Hippocampal formation (tissue), 2 donors: Measurements from ENCODE around the gene PTPRS.
"Not testable (repeated sequence)": the region's sequence is repeated elsewhere in the genome, so short reads cannot be mapped to it uniquely, and the experiment has no call there.

ENCODE experiments used
- DNase-seq, 2 donors: peaks; one replicate each; lab custom pipeline; 2025; lab: John Stamatoyannopoulos, UW

PTPRS gene

DNA sequence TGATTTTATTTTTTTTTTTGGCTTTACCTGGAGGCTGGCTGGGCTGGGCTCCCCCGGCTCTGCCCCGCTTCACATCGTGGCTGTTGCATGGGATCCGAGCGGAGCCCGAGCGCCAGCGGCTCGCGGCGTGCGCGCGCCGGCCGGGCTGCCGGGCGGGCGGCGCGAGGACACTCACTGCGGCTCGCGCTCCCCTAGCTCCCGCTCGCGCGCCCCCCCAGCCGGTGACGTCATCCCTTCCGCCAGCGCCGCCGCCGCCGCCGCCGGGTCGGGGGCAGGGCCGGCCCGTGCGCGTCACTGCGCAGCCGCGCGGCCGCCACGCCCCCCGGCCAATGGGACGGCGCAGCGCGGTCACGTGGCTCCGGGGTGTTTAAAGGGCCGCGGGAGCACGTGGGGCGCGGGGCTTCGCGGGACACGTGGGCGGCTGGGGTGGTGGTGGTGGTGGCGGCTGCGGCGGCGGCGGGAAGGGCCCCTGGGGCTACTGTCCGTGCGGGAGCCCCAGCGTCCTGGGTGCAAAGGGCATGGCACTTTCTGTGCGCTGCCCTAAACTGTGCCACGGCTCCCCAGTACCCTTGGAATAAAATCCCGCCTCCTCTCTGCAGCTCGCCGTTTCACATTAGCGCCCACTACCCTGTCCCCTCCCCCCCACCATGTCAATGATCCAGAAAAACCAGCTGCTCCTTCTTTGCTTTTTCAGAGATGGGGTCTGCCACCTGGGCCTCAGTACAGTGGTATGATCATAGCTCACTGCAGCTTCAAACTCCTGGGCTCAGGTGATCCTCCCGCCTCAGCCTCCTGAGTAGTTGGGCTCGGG lies at the start of gene PTPRS:
Gene PTPRS (minus strand): TSS at position 176 of the 811 bp plus-strand sequence. CDS start 54,672 bp downstream, outside the sequence.
- peak; percentile 71 to 73 for DNase-seq

DNA sequence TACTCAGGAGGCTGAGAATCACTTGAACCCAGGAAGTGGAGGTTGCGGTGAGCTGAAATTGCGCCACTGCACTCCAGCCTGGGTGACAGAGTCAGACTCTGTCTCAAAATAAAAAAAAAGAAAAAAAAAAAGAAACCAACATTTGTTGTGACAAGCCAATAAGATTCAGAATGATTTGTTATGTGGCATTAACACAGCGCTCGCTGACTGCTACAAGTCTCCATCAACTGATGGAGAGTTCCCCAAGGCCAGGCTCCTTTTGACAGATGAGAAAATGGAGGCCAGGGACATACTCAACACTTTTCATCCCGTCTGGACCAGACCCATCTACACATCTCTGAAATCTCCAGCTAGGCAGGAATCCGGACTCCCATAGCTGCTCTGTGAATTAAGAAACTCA lies 48.7 kb upstream of the PTPRS start:
- no peak for DNase-seq

DNA sequence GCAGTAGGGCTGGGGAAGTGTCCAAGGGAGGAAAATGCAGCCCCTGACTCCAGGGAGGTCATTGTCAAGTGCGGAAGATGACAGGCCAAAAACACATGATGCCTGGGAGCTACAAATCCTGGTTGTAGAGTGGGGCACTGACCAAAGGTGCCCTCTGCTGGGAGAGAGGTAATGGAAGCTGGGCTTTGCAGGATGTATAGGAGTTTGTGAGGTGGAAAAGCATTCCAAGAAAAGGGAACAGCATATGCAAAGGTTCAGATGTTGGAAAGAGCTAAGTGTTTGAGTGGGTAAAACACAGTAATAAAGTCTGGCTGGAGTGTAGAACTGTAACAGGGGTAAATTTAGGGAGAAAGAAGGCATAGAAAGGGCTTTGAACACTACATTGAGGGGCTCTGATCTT lies 46.9 kb upstream of the PTPRS start:
- DNase-seq = no peak

DNA sequence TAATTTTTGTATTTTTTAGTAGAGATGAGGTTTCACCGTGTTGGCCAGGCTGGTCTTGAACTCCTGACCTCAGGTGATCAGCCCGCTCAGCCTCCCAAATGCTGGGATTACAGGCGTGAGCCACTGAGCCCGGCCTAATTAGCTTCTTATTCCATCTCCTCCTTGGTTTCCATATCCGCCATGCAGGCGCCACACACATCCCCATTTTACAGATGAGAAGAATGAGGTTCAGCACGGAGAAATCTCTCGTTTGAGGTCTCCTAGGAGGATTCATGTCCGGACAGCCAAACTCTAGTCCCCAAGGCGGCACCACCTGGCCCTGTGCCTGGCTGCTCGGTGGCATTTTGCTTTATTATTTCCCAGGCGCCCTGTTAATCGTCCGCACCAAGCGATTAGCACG lies 46.2 kb upstream of the PTPRS start:
- no peak for DNase-seq

DNA sequence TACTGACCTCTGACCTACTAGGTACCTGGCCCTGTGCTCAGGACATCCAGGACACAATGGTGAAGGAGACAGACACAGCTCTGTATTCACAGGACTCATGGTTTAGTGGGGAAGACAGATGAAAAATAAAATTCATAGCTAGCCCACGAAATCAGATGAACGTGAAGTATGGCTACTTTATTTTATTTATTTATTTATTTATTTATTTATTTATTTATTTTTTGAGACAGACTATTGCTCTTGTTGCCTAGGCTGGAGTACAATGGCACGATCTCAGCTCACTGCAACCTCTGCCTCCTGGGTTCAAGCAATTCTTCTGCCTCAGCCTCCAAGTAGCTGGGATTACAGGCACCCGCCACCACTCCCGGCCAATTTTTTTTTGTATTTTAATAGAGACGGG lies 40.6 kb upstream of the PTPRS start:
- DNase-seq = not testable (repeated sequence)

DNA sequence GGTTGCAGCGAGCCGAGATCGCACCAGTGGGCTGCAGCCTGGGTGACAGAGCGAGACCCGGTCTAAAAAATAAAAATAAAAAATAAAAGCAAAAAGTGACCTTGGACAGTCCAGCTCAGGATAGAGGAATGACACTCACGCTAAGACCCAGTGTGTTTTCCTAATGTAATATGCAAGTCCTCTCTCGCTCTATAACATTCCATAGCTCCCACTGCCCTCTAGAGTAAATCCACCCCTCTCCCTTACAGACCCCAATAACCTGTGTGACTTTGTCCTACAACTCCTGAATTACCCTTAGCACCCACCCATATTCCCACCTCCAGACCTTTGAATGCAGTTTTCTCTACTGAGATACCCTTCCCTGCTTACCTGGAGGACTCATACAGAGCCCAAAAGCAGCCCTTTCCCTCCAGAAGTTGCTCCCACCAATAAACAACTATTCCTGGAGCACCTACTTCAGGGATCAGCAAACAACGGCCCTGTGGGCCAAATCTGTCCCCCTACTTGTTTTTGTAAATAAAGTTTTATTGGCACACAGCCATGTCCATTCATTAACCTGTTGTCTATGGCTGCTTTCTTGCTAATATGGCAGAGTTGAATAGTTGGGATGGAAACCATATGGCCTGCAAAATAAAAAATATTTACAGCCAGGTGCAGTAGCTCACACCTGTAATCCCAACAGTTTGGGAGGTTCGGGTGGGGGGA lies 39.8 kb upstream of the PTPRS start:
- DNase-seq = no peak

DNA sequence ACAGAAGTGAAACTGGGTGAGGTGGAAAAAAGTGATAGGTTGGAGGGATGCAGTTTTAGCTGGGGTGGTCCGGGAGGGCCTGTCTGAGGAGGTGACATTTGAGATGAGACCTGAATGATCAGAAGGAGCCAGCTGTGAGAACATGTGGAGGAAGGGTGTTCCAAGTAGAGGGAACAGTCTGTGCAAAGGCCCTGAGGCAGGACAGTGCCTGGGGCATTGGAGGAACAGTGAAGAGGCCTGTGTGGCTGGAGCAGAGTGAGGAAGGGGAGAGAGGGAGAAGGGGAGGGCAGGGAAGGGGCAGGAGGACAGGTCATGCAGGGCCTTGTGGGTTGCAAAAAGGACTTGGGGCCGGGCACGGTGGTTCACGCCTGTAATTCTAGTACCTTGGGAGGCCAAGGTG lies 36.3 kb upstream of the PTPRS start:
- no peak for DNase-seq

DNA sequence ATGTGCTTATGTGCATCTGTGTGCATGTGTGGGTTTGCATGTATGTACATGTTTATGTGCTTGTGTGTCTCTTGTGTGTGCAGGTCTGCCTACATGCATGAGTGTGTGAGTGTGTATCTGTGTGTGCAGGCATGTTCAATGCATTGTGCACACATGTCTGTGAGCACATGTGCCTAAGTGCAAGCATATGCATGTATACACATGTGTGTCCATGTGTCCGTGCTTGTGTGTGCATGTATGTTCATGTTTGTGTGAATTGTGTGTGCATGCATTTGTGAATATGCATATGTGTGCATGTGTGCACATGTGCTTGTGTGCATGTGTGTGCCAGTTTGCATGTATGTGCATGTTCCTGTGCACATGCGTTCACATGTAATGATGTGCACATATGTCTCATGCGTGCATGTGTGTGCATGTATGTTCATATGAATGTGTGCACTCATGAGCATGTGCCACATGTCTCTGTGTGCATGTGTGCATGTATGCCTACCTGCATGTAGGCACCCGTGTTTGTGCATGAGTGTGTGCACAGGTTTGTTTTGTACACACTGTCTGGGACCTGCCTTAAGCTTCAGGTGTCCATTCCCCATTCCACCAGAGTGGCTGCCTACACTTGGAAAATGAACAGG lies 32.1 kb upstream of the PTPRS start:
- DNase-seq = no peak

DNA sequence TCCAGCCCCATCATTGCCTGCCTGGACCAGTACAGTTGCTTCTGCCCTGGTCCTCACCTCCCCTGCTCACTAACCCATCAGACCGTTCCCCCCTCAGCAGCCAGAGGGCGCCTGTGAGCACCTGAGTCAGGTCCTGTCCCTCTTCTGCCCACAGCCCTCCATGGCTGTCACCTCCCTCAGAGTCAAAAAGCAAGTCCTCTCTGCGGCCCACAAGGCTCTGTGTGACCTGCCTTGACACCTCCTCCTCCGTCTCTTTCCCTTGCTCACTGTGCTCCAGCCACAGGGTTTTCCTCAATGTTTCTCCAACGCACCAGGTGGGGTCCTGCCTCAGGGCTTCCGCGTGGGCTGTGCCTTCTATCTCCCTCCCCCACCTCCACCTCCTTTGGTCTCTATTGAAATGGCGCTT lies 29.4 kb upstream of the PTPRS start:
- DNase-seq = no peak

DNA sequence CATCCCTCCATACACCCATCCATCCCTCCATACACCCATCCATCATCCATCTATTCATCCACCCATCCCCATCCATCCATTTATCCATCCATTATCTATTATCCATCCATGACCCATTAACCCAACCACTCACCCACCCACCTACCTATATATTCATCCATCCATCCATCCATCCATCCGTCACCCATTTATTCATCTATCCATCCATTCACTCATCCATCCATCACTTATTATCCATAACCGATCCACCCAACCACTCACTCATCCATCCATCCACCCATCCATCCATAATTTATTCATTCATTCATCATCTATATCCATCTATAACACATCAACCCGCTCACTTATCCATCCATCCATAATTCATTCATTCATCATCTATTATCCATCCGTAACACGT lies 28.7 kb upstream of the PTPRS start:
- DNase-seq = no peak

DNA sequence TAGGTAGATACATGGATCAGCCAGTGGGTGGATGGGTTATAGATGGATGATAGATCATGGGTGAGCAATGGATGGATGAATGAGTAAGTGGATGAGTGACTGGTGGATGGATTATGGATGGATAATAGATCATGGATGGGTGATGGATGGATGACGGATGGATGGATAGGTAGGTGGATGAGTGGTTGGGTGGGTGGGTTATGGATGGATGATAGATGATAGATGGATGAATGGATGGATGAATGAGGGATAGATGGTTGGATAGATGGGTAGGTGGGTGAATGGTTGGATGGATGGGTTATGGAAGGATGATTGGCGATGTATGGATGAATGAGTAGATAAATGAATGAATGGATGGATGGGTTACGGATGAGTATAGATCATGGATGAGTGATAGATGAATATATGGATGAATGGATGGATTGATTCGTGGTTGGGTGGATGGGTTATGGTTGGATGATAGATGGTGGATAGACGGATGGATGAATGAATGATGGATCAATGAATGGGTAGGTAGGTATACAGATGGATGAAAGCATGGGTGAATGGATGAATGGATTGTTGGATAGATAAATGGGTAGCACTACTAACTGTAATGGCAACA lies 27.0 kb upstream of the PTPRS start:
- DNase-seq = no peak

DNA sequence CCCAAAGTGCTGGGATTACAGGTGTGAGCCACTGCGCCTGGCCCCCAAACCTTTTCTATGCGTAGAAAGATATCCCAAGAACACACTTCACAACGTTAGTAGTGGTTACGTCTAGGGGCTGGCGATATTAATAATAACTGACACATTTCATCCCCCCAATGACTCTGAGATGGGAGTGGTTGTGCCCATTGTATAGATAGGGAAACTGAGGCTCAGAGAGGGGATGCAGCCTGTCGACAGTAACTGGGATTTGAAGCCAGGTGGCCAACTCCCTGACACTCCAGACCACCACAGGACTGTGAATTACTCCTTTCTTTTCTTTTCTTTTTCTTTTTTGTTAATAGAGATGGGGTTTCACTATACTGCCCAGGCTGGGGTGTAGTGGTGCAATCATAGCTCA lies 25.3 kb upstream of the PTPRS start:
- DNase-seq = no peak

DNA sequence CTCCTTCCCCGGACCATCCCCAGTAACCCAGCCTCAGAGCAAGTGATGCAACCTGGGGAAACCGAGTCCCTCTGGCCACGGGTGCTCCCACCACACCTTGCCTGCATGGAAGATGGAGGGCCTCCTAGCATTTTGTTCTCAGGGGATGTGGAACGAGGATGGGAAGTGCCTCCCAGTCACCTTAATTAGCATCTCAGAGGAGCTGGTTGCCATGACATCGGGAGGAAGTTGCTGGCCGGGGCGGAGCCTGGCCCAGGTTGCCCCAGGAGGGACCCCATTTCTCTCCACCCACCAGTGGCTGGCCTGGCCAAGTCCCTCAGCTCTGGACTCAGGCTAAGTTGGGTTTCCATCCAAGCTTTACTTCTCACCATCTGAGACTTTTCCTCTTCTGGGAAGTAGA lies 24.1 kb upstream of the PTPRS start:
- no peak for DNase-seq

DNA sequence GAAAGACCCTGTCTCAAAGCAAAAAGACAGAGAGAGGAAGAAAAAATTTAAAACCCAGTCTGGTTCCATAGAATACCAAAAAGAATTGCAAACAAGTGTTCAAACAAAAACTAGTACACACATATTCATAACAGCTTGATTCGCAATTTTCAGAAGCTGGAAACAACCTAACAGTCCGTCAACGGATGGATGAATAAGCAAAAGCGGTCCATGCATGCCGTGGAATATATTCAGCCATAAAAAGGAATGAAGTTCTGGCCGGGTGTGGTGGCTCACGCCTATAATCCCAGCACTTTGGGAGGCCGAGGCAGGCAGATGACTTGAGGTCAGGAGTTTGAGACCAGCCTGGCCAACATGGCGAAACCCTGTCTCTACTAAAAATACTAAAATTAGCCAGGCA lies 21.2 kb upstream of the PTPRS start:
- not testable (repeated sequence) for DNase-seq

DNA sequence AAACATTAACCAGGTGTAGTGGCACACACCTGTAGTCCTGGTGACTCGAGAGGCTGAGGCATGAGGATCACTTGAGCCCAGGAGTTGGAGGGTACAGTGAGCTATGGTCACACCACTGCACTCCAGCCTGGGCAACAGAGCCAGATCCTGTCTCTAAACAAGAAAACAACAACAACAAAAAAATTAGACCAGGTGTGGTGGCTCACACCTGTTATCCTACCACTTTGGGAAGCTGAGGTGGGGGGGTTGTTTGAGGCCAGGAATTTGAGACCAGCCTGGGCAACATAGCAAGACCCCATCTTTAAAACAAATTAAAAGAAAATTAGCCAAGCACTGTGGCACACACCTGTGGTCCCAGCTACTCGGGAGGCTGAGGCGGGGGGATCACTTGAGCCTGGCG lies 20.8 kb upstream of the PTPRS start:
- no peak for DNase-seq

DNA sequence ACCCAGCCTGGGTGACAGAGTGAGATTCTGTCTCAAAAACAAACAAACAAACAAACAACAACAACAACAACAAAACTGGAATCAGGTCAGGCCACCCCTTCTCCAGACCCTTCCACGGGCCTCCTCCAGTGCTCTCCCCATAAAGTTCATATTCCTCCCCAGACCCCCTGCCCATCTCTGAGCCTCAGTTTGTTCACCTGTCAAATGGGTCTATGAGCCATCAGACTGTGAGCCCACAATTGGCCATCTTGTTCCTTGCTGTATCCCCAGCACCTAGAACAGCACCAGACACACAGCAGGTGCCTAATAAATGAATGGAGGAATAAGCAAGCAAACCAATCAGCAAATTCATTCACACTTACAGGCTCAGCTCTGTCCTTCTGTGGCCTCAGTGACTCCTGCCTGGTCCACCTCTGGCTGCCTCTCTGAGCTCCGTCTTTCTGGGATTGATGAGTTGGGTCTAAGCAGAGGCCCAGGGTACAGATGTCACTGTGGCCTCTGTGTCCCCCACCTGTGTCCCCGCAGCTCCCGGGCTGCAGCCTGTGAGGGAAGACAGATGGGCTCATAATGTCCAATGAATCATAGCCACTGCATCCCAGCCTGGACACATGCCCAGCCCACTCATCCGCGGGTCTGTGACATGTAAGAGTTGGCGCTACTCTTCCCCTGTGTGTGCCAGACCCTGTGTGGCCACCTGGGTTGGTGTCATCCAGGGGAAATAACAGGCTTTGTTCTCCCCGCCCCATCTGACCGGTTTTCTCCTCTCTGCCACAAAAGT lies 19.6 kb upstream of the PTPRS start:
- no peak for DNase-seq

DNA sequence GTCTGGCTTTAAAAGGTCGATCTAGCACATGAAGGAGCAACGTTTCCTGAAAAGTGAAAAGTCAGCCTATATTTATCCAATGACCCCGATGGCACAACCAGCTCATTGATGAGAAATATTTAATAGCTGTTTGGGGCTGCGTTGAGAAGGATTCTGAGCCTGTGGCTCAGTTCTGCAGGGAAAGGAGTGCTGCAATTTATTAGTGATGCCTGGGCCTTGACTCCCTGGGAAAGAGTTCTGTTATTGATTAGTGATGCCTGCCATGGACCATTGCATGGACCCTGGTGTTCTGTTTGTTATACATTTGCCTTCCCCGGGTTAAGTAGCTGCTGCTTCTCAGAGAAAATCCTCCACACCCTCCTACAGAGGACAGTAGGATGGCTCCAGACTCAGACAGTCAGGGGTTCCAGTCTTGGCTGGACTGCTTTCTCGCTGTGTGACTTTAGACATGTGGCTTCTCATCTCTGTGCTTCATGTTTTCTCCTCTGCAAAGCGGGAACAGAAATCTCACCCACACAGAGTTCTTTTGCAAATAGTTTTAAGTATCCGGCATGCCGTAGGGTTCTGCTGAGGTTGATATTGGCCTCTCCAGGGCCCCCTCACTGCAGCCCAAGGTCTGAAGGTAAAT lies 17.7 kb upstream of the PTPRS start:
- no peak for DNase-seq

DNA sequence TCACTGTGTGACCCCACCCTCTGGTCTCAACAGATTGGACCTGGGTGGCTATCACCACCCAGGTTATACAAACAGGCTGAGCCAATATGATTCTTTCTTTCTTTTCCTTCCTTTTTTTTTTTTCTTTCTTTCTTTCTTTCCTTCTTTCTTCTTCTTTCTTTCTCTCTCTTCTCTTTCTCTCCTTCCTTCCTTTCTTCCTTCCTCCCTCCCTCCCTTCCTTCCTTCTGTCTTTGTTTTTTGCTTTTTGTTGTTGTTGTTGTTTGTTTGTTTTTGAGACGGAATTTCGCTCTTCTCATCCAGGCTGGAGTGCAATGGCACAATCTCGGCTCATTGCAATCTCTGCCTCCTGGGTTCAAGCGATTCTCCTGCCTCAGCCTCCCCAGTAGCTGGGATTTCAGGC lies 17.0 kb upstream of the PTPRS start:
- DNase-seq = no peak

DNA sequence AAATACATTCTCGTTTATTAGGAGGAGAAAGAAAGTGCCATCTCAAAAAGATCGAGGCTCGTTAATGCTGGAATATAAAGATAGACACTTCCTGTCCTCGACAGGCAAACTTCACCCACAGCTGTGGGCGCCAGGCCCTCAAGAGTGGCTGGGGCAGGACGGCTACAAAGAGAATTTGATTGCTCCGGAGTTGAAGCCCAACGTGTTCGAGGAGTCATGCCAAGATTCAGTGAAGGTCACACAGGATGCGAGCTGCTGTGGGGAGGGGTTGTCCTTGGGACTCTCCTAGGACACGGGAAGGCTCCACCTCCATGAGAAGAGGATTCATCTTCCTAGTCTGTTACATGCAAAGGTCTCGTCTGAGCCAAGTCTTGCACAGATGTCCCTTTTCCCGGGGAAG lies 16.3 kb upstream of the PTPRS start:
- DNase-seq = no peak

DNA sequence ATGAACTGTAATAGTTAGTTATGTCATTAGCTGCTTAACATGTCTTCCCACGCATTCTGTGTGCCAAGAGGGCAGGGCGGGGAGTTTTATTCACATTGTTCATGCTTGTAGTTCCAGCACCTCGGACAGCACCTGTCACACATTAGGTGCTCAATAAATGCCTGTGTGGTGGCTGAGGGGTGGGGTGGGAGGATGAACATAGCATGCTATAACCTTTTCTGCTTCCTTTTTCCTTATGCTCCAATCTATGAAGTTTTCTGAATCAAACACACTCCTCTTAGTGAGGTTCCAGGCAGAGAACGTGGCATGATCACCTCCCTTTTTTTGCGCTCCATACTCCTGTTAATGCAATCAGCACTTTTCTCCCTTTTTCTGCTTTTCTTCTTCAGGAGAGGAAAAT lies 15.8 kb upstream of the PTPRS start:
- no peak for DNase-seq

DNA sequence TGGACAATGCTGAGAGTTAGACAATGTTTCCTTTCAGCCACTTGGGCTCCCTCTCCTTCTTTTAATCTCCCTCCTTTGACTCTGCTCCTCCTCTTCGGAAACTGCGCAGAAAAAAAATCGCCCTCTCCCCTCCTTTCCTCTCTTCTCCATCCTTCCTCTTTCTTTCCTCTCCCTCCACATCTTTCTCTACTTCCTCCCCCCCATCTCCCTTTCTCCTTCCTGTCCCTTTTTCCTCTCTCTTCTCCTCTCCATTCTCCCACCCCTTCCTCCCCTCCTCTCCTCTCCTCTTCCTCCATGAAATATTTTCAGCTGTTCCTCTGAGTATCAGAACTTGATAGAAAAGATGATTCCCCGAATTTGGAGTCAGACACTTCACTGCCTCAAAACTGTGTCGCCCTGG lies 15.1 kb upstream of the PTPRS start:
- no peak for DNase-seq
